HepG2 (cell line): ENCODE data around the gene TOM1L2. TPM values are rescaled to one million over a fixed set of nuclear protein-coding genes. Genes with fewer than 3 reads are reported as not detected.
A peak's percentile ranks its signal among the peaks of the same experiment; 100 is the strongest.

Experiments used
- ADNP ChIP-seq: sonication (generic); formaldehyde crosslinking; IDR thresholded peaks from 2 replicates; pipeline ENCODE4 v1.4.0; 2020; ENCODE audit warnings: missing genetic modification reagents
- CREB1 ChIP-seq, 2 experiments: fragments of 450-650 bp in 1 of 2; IDR thresholded peaks; 2 replicates each; pipeline ENCODE4 v1.6.1; 2016 to 2017; ENCODE audit warnings: control low read depth in 1 of 2, mild to moderate bottlenecking in 1 of 2, missing compliant biosample characterization in 1 of 2, missing genetic modification characterization in 1 of 2
- DR1 ChIP-seq: sonication (generic); formaldehyde crosslinking; IDR thresholded peaks from 2 replicates; pipeline ENCODE4 v1.8.0; 2021; ENCODE audit warnings: mild to moderate bottlenecking, missing genetic modification reagents, inconsistent platforms
- EED ChIP-seq: sonication (generic); formaldehyde crosslinking; IDR thresholded peaks from 2 replicates; pipeline ENCODE4 v1.5.0; 2020; ENCODE audit warnings: mild to moderate bottlenecking, missing genetic modification reagents
- FLYWCH1 ChIP-seq: sonication (generic); formaldehyde crosslinking; IDR thresholded peaks from 2 replicates; pipeline ENCODE4 v1.8.1; 2023; ENCODE audit warnings: mild to moderate bottlenecking, missing genetic modification reagents
- FOSL1 ChIP-seq: sonication (generic); formaldehyde crosslinking; IDR thresholded peaks from 2 replicates; pipeline ENCODE4 v1.9.0; 2021; ENCODE audit warnings: missing genetic modification reagents, borderline replicate concordance
- HOXA9 ChIP-seq: sonication (generic); formaldehyde crosslinking; IDR thresholded peaks from 2 replicates; pipeline ENCODE4 v1.8.1; 2022; ENCODE audit warnings: missing genetic modification reagents, mild to moderate bottlenecking, moderate library complexity, borderline replicate concordance
- KLF16 ChIP-seq, 2 experiments: sonication (generic) in 1 of 2; formaldehyde crosslinking in 1 of 2; IDR thresholded peaks; 2 replicates each; pipeline versions ENCODE4 v1.6.1 to v1.8.0; 2016 to 2023; ENCODE audit warnings: missing genetic modification reagents in 2 of 2, missing compliant biosample characterization in 1 of 2
- NFYB ChIP-seq: sonication (generic); formaldehyde crosslinking; IDR thresholded peaks from 2 replicates; pipeline ENCODE4 v1.4.0; 2020; ENCODE audit warnings: missing genetic modification reagents
- RFXAP ChIP-seq: sonication (generic); formaldehyde crosslinking; IDR thresholded peaks from 2 replicates; pipeline ENCODE4 v1.4.0; 2020; ENCODE audit warnings: missing genetic modification reagents, borderline replicate concordance
- SMYD3 ChIP-seq: sonication (generic); formaldehyde crosslinking; IDR thresholded peaks from 2 replicates; pipeline ENCODE4 v1.8.1; 2023; ENCODE audit warnings: mild to moderate bottlenecking, missing genetic modification reagents
- STAG1 ChIP-seq: sonication (generic); formaldehyde crosslinking; IDR thresholded peaks from 2 replicates; pipeline ENCODE4 v1.4.0; 2020; ENCODE audit warnings: missing genetic modification reagents
- ZMYM2 ChIP-seq: sonication (generic); formaldehyde crosslinking; IDR thresholded peaks from 2 replicates; pipeline ENCODE4 v1.8.0; 2022; ENCODE audit warnings: mild to moderate bottlenecking, missing genetic modification reagents
- ZNF18 ChIP-seq: sonication (generic); formaldehyde crosslinking; IDR thresholded peaks from 2 replicates; pipeline ENCODE4 v1.8.0; 2022; ENCODE audit warnings: mild to moderate bottlenecking, missing genetic modification reagents; ENCODE audit not compliant: insufficient replicate concordance
- ZNF350 ChIP-seq: sonication (generic); formaldehyde crosslinking; IDR thresholded peaks from 2 replicates; pipeline ENCODE4 v1.4.0; 2020; ENCODE audit warnings: mild to moderate bottlenecking, low read depth, missing genetic modification reagents, borderline replicate concordance
- ZNF441 ChIP-seq: sonication (generic); formaldehyde crosslinking; IDR thresholded peaks from 2 replicates; pipeline ENCODE4 v1.7.0; 2021; ENCODE audit warnings: missing genetic modification reagents, borderline replicate concordance
- ZNF468 ChIP-seq: sonication (generic); formaldehyde crosslinking; IDR thresholded peaks from 2 replicates; pipeline ENCODE4 v1.8.0; 2022; ENCODE audit warnings: mild to moderate bottlenecking, moderate library complexity, missing genetic modification reagents
- ZNF724P ChIP-seq: sonication (generic); formaldehyde crosslinking; IDR thresholded peaks from 2 replicates; pipeline ENCODE4 v1.8.0; 2022; ENCODE audit warnings: missing genetic modification reagents, borderline replicate concordance
- ZSCAN20 ChIP-seq: sonication (generic); formaldehyde crosslinking; IDR thresholded peaks from 2 replicates; pipeline ENCODE4 v1.4.0; 2020; ENCODE audit warnings: missing genetic modification reagents, mild to moderate bottlenecking, borderline replicate concordance
- polyA plus RNA-seq, 8 experiments: library from polyadenylated mRNA; depleted of rRNA in 3 of 8; stranded (reverse) in 7 of 8; unstranded in 1 of 8; fragments of >200 nt; fragmentation: Illumina TruSeq in 4 of 8; extraction: Trizol in 4 of 8; gene quantifications; 2 replicates each; pipeline versions ENCODE4 v1.2.1 to v1.2.3, GENCODE V29; 2011 to 2016; ENCODE audit warnings: low read depth in 4 of 8, missing spikeins in 1 of 8, mixed read lengths in 1 of 8; ENCODE audit not compliant: insufficient read depth in 1 of 8
- total RNA-seq, 5 experiments: library from RNA; depleted of rRNA; stranded (reverse); fragments of >200 nt; fragmentation: Illumina TruSeq; extraction: Trizol; gene quantifications; 2 replicates each; pipeline ENCODE4 v1.2.3, GENCODE V29; 2016; ENCODE audit warnings: low read depth in 1 of 5
- TF ChIP-seq, protein P1 (sequence below): sonication (generic); formaldehyde crosslinking; IDR thresholded peaks from 2 replicates; pipeline ENCODE4 v1.8.0; 2023; ENCODE audit warnings: mild to moderate bottlenecking, missing genetic modification reagents
- TF ChIP-seq, protein P2 (sequence below): sonication (generic); formaldehyde crosslinking; IDR thresholded peaks from 2 replicates; pipeline ENCODE4 v1.4.0; 2020; ENCODE audit warnings: missing genetic modification reagents

TOM1L2 gene
- total and polyA plus RNA-seq, 2 of the 13 experiments (the other 11 are each of a cell fraction or from before 2014, with no cell fraction given): 4.7 to 7.4 TPM

- TF ChIP-seq DR1 (CRISPR knock-in tag): no peak
- TF ChIP-seq CREB1 (IDR thresholded peaks at IDR 0.05): no peak
- no peak for TF ChIP-seq CREB1 (CRISPR knock-in tag; IDR thresholded peaks at IDR 0.05)
- TF ChIP-seq, protein P1, sequence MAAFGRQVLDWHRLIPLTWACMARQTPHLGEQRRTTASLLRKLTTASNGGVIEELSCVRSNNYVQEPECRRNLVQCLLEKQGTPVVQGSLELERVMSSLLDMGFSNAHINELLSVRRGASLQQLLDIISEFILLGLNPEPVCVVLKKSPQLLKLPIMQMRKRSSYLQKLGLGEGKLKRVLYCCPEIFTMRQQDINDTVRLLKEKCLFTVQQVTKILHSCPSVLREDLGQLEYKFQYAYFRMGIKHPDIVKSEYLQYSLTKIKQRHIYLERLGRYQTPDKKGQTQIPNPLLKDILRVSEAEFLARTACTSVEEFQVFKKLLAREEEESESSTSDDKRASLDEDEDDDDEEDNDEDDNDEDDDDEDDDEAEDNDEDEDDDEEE (CRISPR knock-in tag): no peak
- TF ChIP-seq, protein P2, sequence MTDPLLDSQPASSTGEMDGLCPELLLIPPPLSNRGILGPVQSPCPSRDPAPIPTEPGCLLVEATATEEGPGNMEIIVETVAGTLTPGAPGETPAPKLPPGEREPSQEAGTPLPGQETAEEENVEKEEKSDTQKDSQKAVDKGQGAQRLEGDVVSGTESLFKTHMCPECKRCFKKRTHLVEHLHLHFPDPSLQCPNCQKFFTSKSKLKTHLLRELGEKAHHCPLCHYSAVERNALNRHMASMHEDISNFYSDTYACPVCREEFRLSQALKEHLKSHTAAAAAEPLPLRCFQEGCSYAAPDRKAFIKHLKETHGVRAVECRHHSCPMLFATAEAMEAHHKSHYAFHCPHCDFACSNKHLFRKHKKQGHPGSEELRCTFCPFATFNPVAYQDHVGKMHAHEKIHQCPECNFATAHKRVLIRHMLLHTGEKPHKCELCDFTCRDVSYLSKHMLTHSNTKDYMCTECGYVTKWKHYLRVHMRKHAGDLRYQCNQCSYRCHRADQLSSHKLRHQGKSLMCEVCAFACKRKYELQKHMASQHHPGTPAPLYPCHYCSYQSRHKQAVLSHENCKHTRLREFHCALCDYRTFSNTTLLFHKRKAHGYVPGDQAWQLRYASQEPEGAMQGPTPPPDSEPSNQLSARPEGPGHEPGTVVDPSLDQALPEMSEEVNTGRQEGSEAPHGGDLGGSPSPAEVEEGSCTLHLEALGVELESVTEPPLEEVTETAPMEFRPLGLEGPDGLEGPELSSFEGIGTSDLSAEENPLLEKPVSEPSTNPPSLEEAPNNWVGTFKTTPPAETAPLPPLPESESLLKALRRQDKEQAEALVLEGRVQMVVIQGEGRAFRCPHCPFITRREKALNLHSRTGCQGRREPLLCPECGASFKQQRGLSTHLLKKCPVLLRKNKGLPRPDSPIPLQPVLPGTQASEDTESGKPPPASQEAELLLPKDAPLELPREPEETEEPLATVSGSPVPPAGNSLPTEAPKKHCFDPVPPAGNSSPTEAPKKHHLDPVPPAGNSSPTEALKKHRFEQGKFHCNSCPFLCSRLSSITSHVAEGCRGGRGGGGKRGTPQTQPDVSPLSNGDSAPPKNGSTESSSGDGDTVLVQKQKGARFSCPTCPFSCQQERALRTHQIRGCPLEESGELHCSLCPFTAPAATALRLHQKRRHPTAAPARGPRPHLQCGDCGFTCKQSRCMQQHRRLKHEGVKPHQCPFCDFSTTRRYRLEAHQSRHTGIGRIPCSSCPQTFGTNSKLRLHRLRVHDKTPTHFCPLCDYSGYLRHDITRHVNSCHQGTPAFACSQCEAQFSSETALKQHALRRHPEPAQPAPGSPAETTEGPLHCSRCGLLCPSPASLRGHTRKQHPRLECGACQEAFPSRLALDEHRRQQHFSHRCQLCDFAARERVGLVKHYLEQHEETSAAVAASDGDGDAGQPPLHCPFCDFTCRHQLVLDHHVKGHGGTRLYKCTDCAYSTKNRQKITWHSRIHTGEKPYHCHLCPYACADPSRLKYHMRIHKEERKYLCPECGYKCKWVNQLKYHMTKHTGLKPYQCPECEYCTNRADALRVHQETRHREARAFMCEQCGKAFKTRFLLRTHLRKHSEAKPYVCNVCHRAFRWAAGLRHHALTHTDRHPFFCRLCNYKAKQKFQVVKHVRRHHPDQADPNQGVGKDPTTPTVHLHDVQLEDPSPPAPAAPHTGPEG (CRISPR knock-in tag): peak; percentile 62; the same call in 1 of the 2 replicates
- TF ChIP-seq SMYD3 (CRISPR knock-in tag): no peak
- no peak for TF ChIP-seq HOXA9 (CRISPR knock-in tag)
- TF ChIP-seq ADNP (CRISPR knock-in tag): no peak
- TF ChIP-seq ZNF468 (CRISPR knock-in tag): no peak
- TF ChIP-seq ZSCAN20 (CRISPR knock-in tag): 0 out of 2 replicates have a peak, but pooled peaks have one; percentile 28
- TF ChIP-seq RFXAP (CRISPR knock-in tag): no peak
- peak; percentile 92 for TF ChIP-seq STAG1 (CRISPR knock-in tag)
- peak in 1 of 2 experiments; percentile 15; a peak in 1 of 4 replicates for TF ChIP-seq KLF16 (CRISPR knock-in tag; IDR thresholded peaks at IDR 0.05)
- no peak for TF ChIP-seq FOSL1 (CRISPR knock-in tag)
- no peak for TF ChIP-seq EED (CRISPR knock-in tag)
- TF ChIP-seq NFYB (CRISPR knock-in tag): no peak
- TF ChIP-seq ZNF441 (CRISPR knock-in tag): no peak; the same call in 1 of the 2 replicates
- no peak for TF ChIP-seq FLYWCH1 (CRISPR knock-in tag)
- TF ChIP-seq ZMYM2: no peak
- no peak for TF ChIP-seq ZNF18 (CRISPR knock-in tag)
- no peak; the same call in 1 of the 2 replicates for TF ChIP-seq ZNF350 (CRISPR knock-in tag)
- no peak for TF ChIP-seq ZNF724P
These were observed 159.8 kb downstream of the TOM1L2 start (continued) for GRCh38 chr17:17812211-17813054.
